ENCODE results near the gene ATP9B. TPM values are rescaled to one million over a fixed set of nuclear protein-coding genes. Genes with fewer than 3 reads are reported as not detected.

The ATP9B gene
- total and polyA plus RNA-seq, 4 donors = 7.1 to 31.4 (median 15.5) TPM

GRCh38 chr18:79299272-79299671 is 230.1 kb downstream of the ATP9B start:
- H3K27me3 ChIP-seq (ENCODE audit: control insufficient read depth in 4 of 4, insufficient read depth in 4 of 4, low read length in 3 of 4) = no peaks in the 10 kb centered on the region
- no peaks in the 10 kb centered on the region for H3K9me3 ChIP-seq (ENCODE audit: control insufficient read depth in 4 of 4, low read length in 3 of 4)
- H3K27ac ChIP-seq (ENCODE audit: low read depth in 1 of 2, low read length in 2 of 2) = no peak overlapping the region
- WGBS = 100% methylated on average over 2 of the region's 2 CpGs
- DNase-seq (ENCODE audit: low spot score) = no peak
- no peak overlapping the region for H3K9ac ChIP-seq (ENCODE audit: low read depth in 1 of 2, low read length in 2 of 2)
- peaks cover 4 to 10% (median 7%) of the 10 kb centered on the region in 4 donors for H3K36me3 ChIP-seq (ENCODE audit: control insufficient read depth in 4 of 4, insufficient read depth in 3 of 4, low read depth in 1 of 4, low read length in 3 of 4)
- TF ChIP-seq RAD21 (IDR thresholded peaks at IDR 0.05) (no peak), EGR1 (IDR thresholded peaks at IDR 0.05; ENCODE audit: low read depth in 2 of 2) (no peak), HNF4A (conservative IDR thresholded peaks at IDR 0.05) (no peak), RXRA (IDR thresholded peaks at IDR 0.05) (no peak), GABPA (IDR thresholded peaks at IDR 0.05 in 1 of 2, conservative IDR thresholded peaks at IDR 0.05 in 1 of 2) (no peak), JUND (IDR thresholded peaks at IDR 0.05) (no peak), NR2F2 (IDR thresholded peaks at IDR 0.05) (no peak), YY1 (IDR thresholded peaks at IDR 0.05) (no peak), MAX (IDR thresholded peaks at IDR 0.05) (no peak), FOXA1 (IDR thresholded peaks at IDR 0.05) (no peak), REST (IDR thresholded peaks at IDR 0.05) (no peak), TAF1 (conservative IDR thresholded peaks at IDR 0.05) (no peak), SP1 (IDR thresholded peaks at IDR 0.05) (no peak), HNF4G (IDR thresholded peaks at IDR 0.05) (no peak)
- TF ChIP-seq, protein P1, sequence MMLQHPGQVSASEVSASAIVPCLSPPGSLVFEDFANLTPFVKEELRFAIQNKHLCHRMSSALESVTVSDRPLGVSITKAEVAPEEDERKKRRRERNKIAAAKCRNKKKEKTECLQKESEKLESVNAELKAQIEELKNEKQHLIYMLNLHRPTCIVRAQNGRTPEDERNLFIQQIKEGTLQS (IDR thresholded peaks at IDR 0.05) = no peak
- TF ChIP-seq, protein P2, sequence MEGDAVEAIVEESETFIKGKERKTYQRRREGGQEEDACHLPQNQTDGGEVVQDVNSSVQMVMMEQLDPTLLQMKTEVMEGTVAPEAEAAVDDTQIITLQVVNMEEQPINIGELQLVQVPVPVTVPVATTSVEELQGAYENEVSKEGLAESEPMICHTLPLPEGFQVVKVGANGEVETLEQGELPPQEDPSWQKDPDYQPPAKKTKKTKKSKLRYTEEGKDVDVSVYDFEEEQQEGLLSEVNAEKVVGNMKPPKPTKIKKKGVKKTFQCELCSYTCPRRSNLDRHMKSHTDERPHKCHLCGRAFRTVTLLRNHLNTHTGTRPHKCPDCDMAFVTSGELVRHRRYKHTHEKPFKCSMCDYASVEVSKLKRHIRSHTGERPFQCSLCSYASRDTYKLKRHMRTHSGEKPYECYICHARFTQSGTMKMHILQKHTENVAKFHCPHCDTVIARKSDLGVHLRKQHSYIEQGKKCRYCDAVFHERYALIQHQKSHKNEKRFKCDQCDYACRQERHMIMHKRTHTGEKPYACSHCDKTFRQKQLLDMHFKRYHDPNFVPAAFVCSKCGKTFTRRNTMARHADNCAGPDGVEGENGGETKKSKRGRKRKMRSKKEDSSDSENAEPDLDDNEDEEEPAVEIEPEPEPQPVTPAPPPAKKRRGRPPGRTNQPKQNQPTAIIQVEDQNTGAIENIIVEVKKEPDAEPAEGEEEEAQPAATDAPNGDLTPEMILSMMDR (IDR thresholded peaks at IDR 0.05; ENCODE audit: low read depth, low read length, missing input control) = no peak
- H3K4me3 ChIP-seq (ENCODE audit: low read depth in 1 of 3, low read length in 3 of 3) = no peak overlapping the region
- H3K4me1 ChIP-seq (ENCODE audit: control insufficient read depth in 4 of 4, insufficient read depth in 4 of 4, low read length in 3 of 4) = no peaks in the 10 kb centered on the region

GRCh38 chr18:79299711-79300110 is 230.5 kb downstream of the ATP9B start:
- no peaks in the 10 kb centered on the region for H3K4me1 ChIP-seq (ENCODE audit: control insufficient read depth in 4 of 4, insufficient read depth in 4 of 4, low read length in 3 of 4)
- H3K36me3 ChIP-seq (ENCODE audit: control insufficient read depth in 4 of 4, insufficient read depth in 3 of 4, low read depth in 1 of 4, low read length in 3 of 4) = peaks cover 4 to 9% (median 7%) of the 10 kb centered on the region in 4 donors
- no peak for TF ChIP-seq RAD21 (IDR thresholded peaks at IDR 0.05)
- TF ChIP-seq FOXA1 (IDR thresholded peaks at IDR 0.05) = no peak
- no peak for TF ChIP-seq HNF4A (conservative IDR thresholded peaks at IDR 0.05)
- no peak for TF ChIP-seq JUND (IDR thresholded peaks at IDR 0.05)
- TF ChIP-seq REST (IDR thresholded peaks at IDR 0.05) = no peak
- TF ChIP-seq, protein P3, sequence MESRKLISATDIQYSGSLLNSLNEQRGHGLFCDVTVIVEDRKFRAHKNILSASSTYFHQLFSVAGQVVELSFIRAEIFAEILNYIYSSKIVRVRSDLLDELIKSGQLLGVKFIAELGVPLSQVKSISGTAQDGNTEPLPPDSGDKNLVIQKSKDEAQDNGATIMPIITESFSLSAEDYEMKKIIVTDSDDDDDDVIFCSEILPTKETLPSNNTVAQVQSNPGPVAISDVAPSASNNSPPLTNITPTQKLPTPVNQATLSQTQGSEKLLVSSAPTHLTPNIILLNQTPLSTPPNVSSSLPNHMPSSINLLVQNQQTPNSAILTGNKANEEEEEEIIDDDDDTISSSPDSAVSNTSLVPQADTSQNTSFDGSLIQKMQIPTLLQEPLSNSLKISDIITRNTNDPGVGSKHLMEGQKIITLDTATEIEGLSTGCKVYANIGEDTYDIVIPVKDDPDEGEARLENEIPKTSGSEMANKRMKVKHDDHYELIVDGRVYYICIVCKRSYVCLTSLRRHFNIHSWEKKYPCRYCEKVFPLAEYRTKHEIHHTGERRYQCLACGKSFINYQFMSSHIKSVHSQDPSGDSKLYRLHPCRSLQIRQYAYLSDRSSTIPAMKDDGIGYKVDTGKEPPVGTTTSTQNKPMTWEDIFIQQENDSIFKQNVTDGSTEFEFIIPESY (IDR thresholded peaks at IDR 0.05) = no peak
- no peak for TF ChIP-seq RXRA (IDR thresholded peaks at IDR 0.05)
- TF ChIP-seq NR2F2 (IDR thresholded peaks at IDR 0.05) = no peak
- TF ChIP-seq HNF4G (IDR thresholded peaks at IDR 0.05) = no peak
- no peak for TF ChIP-seq MAX (IDR thresholded peaks at IDR 0.05)
- TF ChIP-seq, protein P2 (IDR thresholded peaks at IDR 0.05; ENCODE audit: low read depth, low read length, missing input control) = no peak
- no peak for TF ChIP-seq TAF1 (conservative IDR thresholded peaks at IDR 0.05)
- no peak for TF ChIP-seq SP1 (IDR thresholded peaks at IDR 0.05)
- no peak for TF ChIP-seq EGR1 (IDR thresholded peaks at IDR 0.05; ENCODE audit: low read depth in 2 of 2)

More at GRCh38 chr18:79299711-79300110, 230.5 kb downstream of the ATP9B start:
- Histone ChIP-seq H3K9ac (ENCODE audit: low read depth in 1 of 2, low read length in 2 of 2) (no peak overlapping the region), H3K27ac (ENCODE audit: low read depth in 1 of 2, low read length in 2 of 2) (no peak overlapping the region), H3K4me3 (ENCODE audit: low read depth in 1 of 3, low read length in 3 of 3) (no peak overlapping the region), H3K27me3 (ENCODE audit: control insufficient read depth in 4 of 4, insufficient read depth in 4 of 4, low read length in 3 of 4) (no peaks in the 10 kb centered on the region), H3K9me3 (ENCODE audit: control insufficient read depth in 4 of 4, low read length in 3 of 4) (no peaks in the 10 kb centered on the region)
- no peak for DNase-seq (ENCODE audit: low spot score)
- WGBS = 97% methylated on average over 8 of the region's 8 CpGs

All from liver (tissue), 9 donors.